HG02759 (cell line): ENCODE measurements around the gene STIL.

Experiments
- ATAC-seq: cut with Tn5 transposase; IDR thresholded peaks from one replicate; pipeline ENCODE4 v1.9.1; 2021; ENCODE audit warnings: mild to moderate bottlenecking, moderate library complexity; ENCODE audit not compliant: unreplicated experiment

STIL gene

GRCh38 chr1:47238935-47239592 is 74.9 kb downstream of the STIL start:
- no peak for ATAC-seq

DNA sequence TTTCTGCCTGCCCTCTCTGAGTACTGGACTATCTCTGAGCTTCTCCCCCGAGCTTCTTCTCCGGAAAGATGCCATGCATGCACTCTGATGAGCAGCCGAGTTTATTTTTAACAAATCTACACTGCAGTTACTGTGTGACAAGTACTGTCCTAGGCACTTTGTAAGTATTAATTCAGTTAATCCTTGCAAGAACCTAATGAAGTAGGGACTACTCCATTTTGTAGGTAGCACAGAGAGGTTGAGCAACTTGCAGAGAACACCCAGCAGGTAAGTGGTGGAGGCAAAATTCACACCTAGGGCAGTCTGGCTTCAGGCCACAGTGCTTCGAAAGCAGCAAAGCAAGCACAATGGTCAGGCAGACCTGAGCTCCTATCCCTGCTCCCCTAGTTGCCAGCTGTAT is 78.1 kb downstream of the STIL start:
- no peak for ATAC-seq

- no peak for ATAC-seq
Measured at GRCh38 chr1:47235241-47235681, 78.7 kb downstream of the STIL start.

GRCh38 chr1:47233186-47233585 is 80.8 kb downstream of the STIL start:
- no peak for ATAC-seq

- ATAC-seq = no peak
Measured at GRCh38 chr1:47232187-47232874, 81.6 kb downstream of the STIL start, which contains the start of gene TAL1. Gene TAL1 (minus strand): TSS chr1:47232225. CDS start chr1:47225888, 6,337 bp downstream.

DNA sequence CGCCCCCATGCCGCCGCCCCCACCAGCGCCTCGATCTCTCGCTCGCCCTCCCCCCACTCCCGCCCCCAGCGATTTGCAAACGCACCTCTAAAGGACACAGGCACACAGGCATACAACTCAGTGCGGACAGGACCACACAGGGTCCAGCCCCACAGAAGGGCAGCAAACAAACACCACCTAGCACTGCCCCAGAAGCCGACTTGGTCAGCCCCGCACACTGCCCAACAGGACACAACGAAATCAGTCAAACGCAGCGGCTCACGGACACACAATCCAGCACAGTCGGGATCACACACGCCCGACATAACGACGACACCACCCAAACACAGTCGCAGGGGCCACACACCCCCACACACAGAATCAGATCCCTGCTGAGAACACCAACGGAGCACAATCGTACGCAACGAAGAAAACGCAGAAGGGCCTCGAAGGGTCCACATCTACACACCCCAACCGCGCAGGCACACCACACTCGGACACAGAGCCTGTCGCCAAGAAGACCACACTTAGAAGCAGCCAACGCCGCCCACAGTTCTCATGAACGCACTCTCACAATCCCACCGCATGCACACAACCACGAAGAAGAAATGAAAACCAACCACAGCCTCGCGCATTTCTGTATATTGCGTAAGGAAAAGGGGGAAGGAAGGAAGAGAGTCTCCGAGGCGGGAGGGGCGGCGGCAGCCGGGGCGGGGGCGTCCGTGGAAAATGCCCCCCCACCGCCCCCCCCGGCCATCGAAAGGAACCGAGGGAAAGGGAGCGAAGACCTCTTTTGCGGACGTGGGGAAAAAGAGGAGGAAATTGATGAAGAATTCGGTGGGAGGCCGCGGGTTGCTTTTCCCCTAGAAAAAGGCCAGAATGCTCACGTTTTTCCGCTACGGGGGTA is 82.4 kb downstream of the STIL start:
- ATAC-seq = no peak

DNA sequence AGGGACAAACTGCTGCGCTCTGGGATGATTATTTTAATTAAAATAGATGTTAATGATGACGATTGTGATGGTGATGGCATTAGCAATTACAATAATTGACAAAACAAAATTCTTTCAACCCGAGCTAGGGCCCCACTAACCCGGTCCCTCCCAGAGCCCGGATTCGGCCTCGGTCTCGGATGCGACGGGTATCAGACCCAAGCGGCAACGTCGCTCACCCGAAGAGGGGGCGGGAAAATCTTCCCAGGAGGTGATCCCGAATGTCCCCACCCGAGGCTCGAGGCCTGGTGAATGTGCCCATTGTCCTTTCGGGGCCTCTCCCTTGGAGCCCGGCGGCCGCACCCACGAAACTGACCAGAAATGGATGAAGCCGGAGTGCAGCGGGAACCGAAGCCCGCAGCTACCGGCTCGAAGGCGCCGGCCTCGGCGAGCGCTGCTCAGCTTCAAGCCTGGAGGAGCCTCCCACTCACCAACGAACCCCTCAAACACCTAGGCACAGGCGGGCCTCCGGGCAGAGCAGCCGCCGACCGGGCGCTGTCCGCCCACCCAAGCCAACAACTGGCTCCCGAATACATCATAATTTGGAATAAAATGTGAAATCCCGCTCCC is 83.2 kb downstream of the STIL start:
- no peak for ATAC-seq

GRCh38 chr1:47229886-47230691 is 83.9 kb downstream of the STIL start:
- no peak for ATAC-seq

DNA sequence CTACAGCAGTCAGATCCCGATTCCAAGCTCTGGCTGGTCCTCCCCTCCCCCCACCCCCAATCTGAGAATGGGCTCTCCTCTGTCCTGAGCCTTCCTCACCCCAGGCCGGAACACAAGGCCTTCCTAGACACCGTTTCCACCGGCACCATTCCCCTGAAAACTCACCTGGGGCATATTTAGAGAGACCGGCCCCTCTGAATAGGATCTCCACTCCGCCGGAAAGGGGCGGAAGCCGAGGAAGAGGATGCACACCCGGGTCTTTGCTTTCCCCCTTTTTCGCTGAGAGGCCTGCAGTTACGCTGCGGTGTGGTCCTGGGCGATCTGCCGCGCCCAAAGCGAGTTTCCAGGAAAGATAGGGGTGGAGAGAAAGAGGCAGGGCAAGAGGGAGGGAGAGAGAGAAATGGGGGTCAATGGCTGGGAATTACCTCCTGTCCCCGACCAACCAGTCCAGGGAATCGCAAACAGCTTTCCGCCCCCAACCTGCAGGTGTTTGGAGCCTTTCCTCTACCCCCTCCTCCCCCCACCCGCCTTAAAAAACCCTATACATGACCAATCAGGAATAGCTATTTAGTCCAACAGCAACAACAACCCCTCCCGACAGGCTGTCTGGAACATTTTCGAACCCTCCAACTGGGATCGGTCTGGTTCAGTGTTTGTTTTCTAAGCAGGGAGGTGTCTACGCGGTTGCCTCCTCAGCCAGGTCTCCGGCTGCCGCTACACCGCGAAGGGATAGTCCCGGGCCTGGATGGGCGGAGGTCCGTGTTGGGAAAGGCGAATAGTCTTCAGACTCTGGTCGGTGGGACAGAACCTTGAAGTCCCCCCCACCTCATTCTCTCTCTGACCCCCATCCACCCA is 84.7 kb downstream of the STIL start:
- ATAC-seq = no peak

DNA sequence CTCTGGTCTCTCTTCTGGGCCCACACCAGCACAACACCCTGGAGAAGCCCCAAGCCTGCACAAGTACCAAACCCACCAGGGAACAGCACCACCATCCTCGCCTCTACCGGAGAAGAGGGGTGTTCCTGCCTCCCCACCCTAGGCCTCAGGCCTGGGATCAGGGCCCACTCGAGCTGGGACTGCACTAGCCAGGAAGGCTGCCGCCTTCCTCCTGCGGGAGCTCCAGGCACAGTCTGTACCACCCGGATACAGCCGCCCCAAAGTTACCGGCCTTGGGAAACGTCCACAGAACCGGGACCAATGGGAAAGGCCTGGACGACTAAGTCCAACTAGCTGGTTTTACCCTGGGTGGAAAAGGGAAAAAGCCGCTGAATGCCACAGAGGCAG is 85.3 kb downstream of the STIL start:
- no peak for ATAC-seq

- ATAC-seq = no peak
Measured at GRCh38 chr1:47227341-47228232, 86.4 kb downstream of the STIL start.

GRCh38 chr1:47226839-47227215 is 87.1 kb downstream of the STIL start:
- no peak for ATAC-seq

DNA sequence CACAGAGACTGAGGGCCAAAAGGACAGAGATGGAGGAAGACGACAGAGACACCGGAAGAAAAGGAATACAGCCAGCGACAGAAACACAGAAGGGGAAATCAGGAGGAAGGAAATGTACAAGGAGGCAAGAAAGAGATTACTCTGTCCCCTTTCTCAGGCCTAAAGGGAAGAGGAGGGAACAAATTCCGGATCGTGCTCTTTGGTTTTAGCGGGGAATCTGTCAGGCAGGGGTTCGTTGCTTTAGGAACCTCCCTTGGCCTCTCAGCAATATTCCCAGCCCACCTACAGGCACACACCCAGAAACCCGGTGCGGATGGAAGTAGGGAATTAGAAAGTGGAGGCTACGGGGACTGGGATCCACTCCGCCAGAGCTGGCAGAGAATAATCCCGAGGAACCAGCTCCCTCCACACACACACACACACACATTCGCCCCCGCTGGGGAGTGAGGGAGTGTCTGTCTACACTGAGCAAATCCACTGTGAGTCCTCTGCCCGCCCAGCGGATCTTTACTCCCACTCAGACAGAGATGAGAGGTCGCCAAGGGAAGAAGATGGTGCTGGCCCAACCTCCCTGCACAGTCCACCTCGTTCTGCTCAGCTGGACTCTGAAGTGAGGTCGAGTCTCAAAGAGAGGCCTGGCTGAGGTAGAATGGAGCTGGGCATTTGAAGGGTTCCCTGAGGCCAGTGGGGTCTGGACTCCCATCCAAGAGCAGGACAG is 87.7 kb downstream of the STIL start:
- no peak for ATAC-seq

DNA sequence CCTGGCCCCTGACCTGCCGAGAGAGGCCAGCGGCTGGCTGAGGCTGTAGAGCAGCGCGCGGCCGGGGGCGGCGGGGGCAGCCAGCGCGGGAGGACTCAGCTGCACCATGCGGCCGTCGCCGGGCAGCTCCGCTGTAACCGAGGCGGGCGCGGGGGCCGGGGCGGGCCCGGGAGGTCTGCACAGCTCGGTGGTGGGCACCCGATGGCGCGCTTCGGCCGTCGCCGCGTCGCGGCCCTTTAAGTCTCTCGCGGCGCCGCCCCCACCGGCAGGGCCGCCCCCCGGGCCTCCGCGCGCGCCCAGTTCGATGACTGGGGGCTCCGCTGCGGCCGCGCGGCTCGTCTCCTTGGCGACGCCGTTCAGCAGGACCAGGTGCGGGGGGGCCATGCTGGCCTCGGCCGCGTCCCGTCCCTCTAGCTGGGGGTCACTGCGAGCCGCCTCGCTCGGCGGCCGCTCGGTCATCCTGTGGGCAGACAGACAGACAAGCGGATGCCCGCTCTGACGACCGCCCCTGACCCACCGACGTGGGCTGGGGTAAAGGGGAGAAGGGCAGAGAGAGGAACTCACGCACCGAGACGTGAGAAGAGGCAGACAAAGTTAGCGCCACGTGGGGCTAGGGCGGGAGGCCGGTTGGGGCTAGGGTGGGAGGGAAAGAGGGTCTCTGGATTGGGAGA is 88.4 kb downstream of the STIL start:
- no peak for ATAC-seq

GRCh38 chr1:47224676-47225399 is 89.1 kb downstream of the STIL start:
- no peak for ATAC-seq

DNA sequence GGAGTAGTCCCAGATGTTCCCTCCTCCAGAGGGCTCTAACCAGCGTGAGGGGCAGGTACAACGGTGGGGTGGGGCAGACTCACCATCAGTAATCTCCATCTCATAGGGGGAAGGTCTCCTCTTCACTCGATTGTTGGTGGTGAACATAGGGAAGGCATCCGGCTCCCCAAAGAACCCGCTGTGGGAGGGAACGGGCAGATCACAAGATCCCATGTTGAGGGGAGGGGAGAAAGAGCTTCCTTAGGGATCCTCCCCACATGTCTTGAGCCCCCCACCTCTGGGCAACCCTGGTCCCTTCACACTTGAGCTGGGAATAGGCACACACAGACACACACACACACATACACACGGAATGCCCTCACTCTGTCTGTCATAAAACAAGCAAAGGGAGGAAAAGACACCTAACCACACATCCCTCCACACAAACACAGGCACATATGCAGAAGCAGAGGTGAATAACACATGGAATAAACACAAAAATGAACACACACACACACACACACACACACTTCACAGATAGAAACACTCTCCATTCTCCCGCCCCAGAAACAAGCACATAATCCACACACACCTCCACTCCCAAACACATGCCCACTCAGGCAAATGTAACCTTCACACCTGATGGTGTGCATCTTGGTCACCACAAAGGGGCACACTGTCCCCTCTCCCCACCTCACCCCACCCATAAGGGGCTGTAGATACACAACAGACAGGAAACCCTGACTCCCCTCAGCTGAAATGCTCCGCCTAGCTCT is 89.8 kb downstream of the STIL start:
- no peak for ATAC-seq
